HG03565 (cell line): ENCODE results near the gene SNX30.
"Not testable (repeated sequence)": the region's sequence is repeated elsewhere in the genome, so short reads cannot be mapped to it uniquely, and the experiment has no call there.

Experiments used
- ATAC-seq: cut with Tn5 transposase; IDR thresholded peaks from one replicate; pipeline ENCODE4 v1.9.1; 2021; ENCODE audit warnings: mild to moderate bottlenecking, moderate library complexity; ENCODE audit not compliant: unreplicated experiment

The SNX30 gene

DNA sequence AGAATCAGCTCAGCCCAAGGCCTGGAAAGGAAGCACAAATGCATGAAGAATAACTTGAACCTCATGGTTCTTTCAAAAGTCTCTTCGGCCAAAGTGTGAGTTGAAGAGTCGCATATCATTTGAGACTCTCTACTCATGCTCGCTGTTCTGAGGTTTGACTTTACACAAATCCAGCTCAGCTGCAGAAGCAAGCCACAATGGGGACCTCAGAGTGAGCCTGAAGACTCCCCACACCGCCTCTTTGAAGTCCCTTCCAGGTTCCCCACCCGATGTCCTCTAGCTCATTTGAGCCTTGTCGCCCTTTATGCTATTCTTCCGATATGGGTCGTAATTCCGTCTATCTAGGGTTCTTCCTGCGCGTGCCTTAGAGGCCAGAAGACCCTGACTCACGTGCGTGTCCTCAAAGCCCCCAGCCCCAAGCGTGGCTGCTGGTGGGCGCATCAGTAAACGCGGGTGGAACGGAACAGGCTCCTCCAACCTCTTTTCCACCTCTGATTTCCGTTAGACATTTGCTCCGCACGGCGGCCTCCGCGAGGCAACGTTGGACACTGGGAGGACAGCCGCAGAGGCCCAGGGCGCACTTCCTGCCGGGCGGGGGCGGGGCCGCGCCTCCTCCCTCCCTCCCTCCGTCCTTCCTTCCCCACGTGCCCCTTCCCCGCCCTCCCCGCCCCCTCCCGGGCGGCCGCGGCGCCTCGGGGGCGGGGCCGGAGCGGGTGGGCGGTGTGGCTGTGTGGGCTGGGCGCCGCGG, at the start of gene SNX30:
TSS of gene SNX30 (plus strand) at position 745 of the 748 bp plus-strand sequence. CDS start 242 bp downstream, outside the sequence.
- ATAC-seq: peak; percentile 67

GRCh38 chr9:112703304-112703703, 47.3 kb upstream of the SNX30 start:
- ATAC-seq: no peak

DNA sequence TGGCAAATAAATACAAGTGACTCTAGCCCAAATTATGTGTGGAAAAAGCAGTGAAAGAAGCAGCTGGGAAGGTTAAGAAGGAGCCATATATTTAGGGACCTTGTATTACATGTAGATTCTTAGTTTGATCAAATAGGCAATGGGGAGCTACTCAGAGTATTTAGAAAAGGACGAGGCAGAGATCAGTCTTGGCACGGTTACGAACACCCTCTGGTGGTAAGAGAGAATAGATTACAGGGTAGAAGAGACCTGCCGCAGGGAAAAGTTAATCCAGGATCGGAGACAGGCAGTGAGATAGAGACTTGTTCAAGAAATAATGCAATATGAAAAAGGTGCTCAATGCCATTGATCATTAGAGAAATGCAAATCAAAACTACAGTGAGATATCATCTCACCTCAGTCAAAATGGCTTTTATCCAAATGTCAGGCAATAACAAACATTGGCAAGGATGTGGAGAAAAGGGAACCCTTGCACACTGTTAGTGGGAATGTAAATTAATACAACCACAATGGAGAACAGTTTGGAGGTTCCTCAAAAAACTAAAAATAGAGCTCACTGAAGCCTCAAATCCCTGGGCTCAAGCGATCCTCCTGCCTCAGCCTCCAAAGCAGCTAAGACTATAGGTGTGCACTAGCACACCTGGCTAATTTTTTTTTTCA, 44.7 kb upstream of the SNX30 start:
- no peak for ATAC-seq

GRCh38 chr9:112711050-112711689, 39.4 kb upstream of the SNX30 start:
- no peak for ATAC-seq

GRCh38 chr9:112712678-112713077, 37.9 kb upstream of the SNX30 start:
- ATAC-seq: no peak

GRCh38 chr9:112717661-112718331, 32.8 kb upstream of the SNX30 start, which contains the start of gene INIP:
TSS of gene INIP (minus strand) at chr9:112718117. CDS start at chr9:112716485, 1,632 bp downstream.
- ATAC-seq: peak; percentile 84

GRCh38 chr9:112719241-112719691, 31.3 kb upstream of the SNX30 start:
- no peak for ATAC-seq

DNA sequence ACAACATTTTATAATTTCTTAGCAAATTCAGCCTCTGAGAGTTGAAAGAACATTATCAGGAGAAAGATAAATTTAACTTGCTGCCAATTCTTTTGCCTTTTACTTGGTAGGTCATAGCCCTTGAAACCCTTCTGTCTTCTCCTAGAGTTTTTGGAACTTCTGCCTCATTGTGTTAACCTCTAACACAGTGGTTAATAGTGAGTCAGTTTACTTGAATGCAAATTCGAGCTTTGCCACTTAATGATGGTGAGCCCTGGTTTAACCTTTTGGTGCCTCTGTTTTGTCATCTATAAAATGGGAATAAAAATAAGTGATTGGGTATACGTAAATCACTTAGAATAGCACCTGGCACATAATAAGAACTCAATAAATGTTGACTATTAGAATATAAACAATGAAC, 30.9 kb upstream of the SNX30 start:
- no peak for ATAC-seq

DNA sequence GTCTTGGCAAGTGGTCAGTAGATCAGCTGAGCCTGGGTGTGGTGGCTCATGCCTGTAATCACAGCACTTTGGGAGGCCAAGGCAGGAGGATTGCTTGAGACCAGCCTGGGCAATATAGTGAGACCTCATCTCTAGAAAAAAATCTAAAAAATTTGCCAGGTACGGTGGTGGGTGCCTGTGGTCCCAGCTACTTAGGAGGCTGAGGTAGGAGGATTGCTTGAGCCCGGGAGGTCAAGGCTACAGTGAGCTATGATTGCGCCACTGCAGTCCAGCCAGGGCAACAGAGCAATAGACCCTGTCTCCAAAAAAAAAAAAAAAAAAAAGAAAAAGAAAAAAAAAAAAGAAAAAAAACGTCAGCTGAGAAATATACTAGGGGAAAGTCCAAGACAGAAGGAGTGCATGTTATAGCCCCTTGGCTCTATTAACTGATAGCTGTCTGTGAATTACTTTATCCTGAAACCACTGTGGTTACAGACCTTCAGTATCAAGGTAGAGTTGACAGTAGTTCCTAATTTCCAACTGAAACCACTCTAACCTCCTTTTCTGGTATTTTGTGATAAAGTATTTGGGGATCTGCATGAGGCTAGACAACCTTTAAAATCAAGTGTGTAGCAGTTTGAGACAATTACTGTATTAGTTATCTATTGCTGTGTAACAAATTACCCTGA, 30.3 kb upstream of the SNX30 start:
- ATAC-seq: no peak

DNA sequence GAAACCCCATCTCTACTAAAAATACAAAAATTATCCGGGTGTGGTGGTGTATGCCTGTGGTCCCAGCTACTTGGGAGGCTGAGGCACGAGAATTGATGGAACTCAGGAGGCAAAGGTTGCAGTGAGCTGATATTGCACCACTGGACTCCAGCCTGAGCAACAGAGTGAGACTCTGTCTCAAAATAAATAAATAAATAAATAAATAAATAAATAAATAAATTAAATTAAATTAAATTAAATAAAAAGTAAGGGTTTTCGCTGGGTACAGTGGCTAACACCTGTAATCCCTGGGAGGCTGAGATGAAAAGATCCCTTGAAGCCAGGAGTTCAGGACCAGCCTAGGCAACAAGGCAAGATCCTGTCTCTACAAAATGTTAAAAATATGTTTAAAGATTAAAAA, 27.8 kb upstream of the SNX30 start:
- ATAC-seq: not testable (repeated sequence)

- ATAC-seq: no peak
Measured at GRCh38 chr9:112725961-112726360, 24.6 kb upstream of the SNX30 start.

GRCh38 chr9:112726428-112726827, 24.1 kb upstream of the SNX30 start:
- ATAC-seq: no peak

DNA sequence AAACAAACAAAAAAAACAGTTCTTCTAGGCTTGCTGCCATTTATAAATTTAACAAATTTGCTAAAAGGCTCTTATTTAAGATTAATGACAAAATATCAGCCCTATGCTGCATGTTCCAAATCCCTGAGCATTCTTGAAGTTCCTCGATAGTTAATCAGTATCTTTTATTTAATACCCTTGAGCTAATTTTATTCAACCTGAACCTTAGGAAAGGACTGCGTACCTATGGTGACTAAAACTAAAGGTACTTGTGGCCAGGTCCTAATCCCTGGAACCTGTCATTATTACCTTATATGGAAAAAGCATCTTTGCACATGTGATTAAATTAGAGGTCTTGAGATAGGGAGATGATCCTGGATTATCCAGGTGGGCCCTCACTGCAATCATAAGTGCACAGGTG, 22.2 kb upstream of the SNX30 start:
- no peak for ATAC-seq

DNA sequence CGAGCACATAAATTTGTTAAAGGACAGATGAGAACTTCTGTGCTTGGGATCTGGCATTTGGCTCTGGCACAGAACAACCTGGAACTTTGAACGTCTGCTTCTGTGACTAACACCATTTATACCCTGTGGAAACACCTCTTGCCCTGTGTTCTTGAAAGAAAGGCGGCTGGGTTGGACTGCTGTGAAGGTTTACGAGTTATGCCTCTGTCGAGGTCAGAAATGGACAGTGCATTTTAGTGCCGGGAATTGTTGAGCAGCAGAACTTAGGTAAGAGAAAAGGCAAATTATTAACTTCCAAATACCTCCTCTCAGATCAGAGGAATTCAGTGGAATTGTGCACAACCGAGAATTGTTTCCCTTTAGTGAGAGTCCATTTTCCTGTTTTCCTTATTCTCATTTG, 18.6 kb upstream of the SNX30 start:
- ATAC-seq: no peak

DNA sequence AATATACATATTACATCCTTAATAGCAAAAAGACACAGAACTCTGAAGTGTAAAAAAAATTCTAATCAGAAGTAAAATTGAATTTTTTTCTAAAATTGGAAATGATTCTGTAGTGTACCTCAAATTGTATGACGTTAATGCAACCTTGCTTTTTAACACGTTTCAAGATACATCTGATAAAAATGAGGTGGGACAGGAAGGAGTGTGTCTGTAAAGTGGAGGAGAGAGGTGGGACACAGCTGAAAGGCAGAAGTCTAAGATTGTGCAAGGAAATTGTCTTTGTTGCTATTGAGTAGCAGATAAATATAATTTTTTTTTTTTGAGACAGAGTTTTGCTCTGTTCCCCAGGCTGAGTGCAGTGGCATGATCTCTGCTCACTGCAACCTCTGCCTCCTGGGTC, 15.7 kb upstream of the SNX30 start:
- ATAC-seq: no peak

GRCh38 chr9:112743216-112743836, 7.2 kb upstream of the SNX30 start:
- no peak for ATAC-seq

DNA sequence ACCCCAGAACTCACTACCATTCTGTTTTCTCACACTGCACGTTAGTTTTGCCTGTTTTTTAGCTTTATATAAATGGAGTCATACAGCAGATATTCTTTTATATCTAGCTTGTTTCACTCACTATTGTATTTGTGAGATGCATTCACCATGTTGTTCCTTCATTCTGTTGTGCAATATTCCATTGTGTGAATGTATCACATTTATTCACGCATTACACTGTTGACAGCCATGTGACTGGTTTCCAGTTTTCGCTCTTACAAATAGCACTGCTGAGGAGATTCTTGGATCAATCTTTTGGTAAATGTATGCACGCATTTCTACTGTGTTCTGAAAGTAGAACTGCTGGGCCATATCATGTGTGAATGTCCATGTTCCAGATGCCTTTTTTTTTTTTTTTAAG, 6.4 kb upstream of the SNX30 start:
- no peak for ATAC-seq

- ATAC-seq: no peak
Measured at GRCh38 chr9:112747094-112747493, 3.5 kb upstream of the SNX30 start.

GRCh38 chr9:112750764-112751055, 150 bp downstream of the SNX30 start:
- no peak for ATAC-seq

DNA sequence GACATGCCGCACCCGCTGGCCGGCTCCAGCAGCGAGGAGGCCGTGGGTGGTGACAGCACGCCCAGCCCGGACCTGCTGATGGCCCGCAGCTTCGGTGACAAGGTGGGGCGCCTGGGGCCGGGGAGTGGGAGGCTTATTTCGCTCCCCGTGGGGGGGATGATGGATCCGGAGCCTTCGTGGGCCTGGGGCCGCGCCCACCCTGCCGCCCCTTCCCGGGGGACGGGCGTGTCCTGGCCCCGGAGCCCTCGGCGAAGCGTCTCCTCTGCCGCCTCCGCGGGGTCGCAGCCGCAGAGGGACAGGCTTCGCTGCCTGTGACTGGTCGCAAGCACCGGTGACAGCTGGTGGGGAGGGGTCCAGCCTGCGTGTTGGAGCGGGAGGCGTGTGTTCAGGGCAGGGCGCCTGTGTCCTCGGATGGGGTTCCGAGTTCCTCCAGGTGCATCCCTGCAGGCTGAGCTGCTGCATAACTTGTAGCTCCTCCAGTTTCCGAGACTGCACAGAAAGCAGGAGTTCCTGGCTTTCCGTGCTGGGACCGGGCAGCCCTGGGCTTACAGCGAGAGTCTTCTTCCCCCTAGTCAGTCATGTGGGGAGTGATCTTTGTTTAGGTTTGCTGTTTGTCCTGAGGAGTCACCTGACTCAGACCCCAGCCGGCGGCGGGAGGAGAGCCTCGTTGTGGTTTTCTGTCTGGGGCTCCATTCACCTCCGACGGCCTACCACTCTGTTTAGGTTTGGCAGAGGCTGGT, 666 bp downstream of the SNX30 start:
- peak; percentile 28 for ATAC-seq
